HK-2 (cell line): Measurements from ENCODE around the gene PWWP2B.
"Not testable (repeated sequence)": the region's sequence is repeated elsewhere in the genome, so short reads cannot be mapped to it uniquely, and the experiment has no call there.

ENCODE experiments used
- DNase-seq: peaks from one replicate; pipeline ENCODE4 v3.0.0-alpha.2; 2018; ENCODE audit not compliant: unreplicated experiment

PWWP2B gene

GRCh38 chr10:132363921-132364593 lies 32.9 kb upstream of the PWWP2B start:
- DNase-seq: peak; percentile 28

- no peak for DNase-seq
Measured at GRCh38 chr10:132364594-132364970, 32.4 kb upstream of the PWWP2B start.

DNA sequence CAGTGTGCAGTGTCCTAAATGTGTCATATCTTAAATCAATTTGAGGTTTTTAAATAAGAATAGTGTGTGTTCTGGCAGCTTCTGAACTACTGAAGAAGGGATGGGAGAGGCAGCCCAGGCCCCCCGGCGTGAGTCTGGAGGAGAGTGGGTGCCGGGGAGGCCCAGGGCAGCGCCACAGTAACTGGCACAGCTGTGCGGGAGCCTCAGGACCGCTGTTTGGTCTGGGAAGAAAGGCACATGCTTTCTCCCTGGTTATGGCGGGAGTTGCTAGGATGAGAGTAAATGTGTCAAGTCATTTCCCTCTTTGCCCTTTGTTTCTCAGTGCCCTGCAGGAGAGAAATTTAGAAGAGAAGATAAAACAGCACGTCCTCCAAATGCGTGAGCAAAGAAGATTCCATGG lies 31.9 kb upstream of the PWWP2B start:
- no peak for DNase-seq

DNA sequence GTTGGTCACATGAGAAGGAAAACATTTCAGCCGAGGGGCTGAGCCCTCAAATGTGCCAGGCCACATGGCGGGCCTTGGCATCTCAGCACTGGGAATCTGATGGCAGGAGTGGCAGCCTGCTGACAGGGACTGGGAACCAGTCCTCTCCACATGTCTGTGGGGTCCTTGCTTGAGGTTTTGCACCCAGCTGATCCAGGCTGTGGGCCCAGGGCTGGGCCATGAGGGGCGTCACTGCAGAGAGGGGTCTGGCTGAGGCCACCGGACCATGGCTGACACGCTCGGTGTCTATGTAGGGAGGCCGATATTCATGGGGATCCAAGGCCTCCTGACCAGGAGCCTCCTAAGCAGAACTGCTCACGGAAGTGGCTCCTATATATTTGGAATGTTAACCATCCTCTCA lies 31.0 kb upstream of the PWWP2B start:
- no peak for DNase-seq

DNA sequence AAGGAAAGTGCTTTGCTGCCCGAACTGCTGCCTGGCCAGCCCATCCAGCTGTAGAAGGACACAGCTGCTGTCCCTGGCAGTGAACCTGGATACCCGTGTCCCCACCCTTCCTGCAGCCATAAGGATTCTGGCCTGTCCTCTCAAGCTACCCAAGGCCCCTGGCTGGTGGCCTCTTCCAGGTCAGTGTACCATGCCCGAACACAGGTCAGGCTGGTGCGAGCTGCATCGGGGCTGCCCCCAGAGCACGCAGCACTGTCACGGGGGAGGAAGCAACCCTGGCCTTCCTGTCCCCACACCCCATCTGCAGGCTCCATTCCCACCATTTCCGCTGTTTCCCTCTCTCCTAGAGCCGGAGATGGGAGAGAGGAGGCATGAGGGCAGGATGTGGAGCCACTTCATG lies 30.5 kb upstream of the PWWP2B start:
- DNase-seq: no peak

DNA sequence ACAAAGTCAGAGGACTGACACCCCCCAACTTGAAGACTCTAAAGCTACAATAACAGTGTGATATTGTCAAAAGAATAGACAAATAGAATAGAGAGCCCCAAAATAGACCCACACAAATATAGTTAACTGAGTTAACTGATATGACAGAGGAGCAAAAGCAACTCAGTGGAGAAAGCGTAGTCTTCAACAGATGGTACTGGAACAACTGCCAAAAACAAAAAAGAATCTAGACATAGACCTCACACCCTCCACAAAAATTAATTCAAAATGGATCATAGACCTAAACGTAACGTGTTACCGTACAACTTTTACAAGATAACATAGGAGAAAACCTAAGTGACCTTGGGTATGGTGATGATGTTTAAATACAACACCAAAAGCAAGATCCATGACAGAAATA lies 28.6 kb upstream of the PWWP2B start:
- DNase-seq: no peak

GRCh38 chr10:132368881-132369635 lies 27.9 kb upstream of the PWWP2B start:
- no peak for DNase-seq

DNA sequence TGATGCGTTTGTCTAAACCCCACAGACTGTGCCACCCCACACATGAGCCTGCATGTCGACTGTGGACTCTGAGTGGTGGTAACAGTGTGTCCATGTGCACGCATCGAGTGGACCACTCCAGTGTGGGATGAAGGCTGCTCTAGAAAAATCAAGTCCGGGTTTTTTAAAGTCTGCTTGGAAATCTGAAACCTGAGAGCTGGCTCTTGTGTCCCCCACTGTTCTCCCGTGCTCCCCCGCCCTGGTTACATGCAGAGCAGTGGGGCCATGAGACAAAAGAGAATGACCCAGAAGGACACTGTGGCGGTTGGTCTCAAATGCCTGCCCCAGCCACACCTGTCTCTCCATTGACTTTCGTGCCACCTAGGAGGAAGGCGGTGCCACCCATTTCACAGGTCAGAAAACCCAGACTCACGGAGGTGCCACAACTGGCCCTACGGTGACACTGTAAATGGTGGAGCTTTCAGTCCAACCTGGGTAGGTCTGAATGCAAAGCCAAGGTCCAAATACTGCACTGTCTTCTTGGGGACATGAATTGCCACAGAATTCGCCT lies 27.3 kb upstream of the PWWP2B start:
- DNase-seq: no peak

DNA sequence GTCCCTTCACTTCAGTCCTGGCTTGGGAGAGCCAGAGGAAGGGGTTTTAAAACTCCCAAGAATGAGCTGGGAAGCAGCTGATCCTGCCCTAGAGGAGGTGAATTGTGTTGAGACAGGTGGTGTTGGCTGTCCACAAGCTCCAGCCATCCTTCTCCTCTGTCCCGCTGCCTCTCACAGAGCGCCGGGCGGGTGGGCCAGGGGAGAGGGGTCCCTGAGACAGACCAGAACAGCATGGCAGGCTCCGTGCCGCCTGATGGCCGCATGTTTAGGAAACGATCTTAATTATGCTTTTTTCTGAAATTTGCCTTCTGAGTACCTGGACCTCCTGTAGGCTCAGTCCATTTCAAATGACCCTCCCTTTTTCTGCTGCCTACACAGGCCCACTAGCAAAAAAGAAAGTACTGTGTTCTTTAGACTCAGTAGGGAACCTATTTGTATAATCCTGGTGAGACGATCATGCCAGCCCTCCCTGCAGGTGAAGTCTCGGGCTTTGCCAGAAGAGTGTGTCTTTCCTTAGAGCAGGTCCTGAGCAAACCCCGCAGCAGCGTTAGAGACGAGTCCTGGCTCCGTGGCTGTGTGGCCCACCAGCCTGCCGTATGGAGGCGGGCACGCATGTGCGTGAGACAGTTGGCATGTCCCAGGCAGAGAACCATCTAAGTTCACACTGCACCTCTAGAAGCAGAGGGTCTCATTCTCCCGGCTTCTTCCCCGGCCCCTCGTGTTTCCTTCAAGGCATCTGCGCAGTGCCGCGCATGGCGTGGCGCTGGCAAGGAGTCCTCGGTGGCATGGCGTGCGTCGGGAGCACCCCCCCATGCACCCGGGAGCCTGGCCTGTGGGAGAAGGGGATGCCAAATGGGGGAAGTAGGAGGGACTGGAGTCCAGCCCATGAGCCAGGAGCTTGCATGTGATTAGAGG lies 26.3 kb upstream of the PWWP2B start:
- DNase-seq: no peak

GRCh38 chr10:132371641-132372081 lies 25.3 kb upstream of the PWWP2B start:
- DNase-seq: no peak

DNA sequence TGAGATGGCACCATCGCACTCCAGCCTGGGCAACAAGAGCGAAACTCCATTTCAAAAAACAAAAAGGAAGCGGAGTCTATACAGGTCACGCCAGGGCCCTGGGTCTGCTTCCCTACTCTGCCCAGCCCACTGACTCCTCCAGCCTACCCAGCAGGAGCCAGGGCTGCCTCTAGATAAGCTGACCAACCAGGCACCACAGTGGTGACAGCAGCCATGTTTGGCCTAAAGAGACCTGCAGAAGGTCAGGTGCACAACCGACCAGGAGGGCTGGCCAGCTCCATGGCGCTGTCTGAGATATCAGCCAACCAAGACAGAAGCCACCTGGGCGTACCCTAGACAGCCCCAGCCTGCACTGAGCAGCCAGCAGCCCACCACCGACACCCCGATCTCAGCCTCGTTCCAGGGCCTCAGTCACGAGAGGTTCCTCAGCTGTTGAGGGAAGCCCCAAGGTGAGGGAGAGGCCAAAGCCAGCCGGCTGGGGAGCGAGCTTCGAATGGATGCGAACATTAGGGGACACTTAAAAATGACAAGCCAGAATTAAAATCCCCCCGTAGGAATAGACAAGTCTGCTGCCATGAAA lies 24.4 kb upstream of the PWWP2B start:
- no peak for DNase-seq

GRCh38 chr10:132373241-132373955 lies 23.6 kb upstream of the PWWP2B start:
- no peak for DNase-seq

DNA sequence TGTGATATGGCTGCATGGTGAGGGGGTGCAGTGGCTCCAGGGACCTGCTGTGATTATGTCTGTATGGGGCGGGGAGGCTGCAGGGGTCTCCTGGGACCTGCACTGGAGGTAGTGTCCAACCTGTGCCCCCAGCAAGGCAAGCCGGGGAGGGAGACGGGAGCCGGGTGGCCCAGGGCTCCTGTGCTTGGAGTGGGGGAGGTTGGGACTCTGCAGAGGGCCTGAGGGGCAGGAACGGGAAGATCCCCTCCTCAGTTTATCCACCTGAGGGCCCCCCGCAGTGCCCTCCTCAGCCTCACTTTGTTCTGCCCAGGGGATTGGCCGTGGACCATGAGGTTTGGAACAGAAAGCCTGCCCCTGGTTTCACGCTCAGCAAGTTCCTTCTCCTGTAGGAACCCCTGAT lies 22.8 kb upstream of the PWWP2B start:
- DNase-seq: no peak

- no peak for DNase-seq
Measured at GRCh38 chr10:132374612-132375011, 22.4 kb upstream of the PWWP2B start.

DNA sequence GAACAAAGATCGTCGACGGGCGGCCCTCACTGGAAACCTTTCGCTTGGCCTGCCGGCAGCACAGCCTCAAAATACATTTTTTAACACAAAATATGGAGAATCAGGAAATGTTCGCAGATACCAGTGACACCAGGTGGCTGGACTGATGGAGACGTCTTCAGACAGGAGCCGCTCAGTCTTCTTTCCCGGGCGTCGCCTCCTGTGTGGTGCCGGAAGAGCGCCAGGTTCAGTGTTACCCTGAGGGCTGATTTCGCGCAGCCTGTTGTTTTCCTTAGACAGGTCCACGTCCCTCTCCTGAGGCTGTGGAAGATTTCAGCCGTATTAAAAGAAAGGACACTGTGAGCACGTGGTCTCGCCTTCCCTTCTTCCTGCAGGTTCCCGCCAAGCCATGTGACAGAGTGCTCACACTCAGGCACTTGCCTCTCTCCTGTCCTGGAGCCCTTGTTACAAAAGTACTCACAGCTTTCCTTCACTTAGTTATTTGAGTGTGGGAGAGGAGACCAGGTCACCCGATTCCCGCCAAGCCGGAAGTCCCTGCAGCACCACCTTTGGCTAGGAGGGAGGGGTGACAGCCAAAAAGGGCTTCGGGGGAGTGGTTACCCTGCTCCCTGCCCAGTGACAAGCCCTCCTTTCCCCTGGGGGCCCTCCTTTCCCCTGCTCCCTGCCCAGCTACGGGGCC lies 21.7 kb upstream of the PWWP2B start:
- no peak for DNase-seq

DNA sequence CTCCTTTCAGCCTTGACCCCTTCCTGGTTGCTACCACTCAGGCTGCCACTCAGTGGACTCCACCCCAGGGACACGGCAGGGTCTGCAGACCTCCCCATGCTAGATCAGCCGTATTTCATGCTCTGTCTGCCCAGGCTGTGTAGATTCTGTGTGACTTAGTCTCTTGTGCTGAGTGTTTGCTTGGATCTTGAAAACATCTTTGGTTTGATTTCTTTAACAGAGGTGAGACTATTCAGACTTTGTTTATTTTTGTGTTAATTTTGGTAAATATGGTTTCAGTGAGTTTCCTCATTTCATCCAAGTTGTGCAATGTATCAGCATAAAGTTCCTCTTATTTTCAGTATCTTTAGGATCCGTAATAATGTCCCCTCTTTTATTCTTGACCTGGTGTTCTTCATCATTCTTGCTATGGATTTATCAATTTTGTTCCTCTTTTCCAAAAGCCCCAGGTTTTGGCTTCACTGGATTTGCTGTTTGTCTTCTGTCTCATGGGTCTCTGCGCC lies 21.2 kb upstream of the PWWP2B start:
- no peak for DNase-seq

DNA sequence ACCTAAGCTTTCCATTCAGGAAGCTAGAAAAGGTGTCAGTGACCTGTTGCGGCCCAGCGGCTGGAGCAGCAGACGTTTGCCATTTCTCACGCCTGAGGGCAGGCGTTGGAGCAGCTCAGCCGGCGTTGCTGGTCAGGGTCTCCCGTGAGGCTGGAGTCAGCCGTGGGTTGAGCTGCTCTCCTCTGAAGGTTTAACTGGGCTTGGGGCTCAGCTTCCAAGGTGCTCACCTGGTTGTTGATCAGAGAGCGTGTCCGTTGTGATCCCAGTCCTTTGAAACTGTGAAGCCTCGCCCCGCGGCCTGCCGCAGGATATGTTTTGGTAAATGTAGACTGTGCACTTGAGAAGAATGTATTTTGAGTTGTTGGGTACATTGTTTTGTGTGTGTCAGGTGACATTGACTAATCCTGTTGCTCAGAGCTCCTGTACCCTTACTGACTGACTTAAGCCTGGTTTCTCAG lies 20.6 kb upstream of the PWWP2B start:
- DNase-seq: no peak

DNA sequence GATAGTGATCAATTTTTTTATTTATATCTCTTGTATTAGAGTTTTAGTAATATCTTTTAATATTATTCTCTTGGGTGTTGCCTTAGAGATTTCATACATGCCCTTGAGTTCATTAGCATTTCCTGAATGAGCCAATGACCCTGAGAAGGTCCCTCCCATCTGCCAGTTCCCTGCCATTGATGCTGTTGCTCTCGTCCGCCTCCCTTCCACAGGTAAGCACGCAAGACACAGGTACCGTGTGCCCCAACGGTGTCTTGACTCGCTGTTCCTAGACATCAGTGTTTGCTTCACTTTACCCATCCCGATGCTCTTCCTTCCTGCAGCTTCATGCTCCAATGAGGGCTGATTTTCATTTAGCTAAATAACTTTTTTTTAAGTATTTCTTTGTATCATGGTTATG lies 19.7 kb upstream of the PWWP2B start:
- no peak for DNase-seq

DNA sequence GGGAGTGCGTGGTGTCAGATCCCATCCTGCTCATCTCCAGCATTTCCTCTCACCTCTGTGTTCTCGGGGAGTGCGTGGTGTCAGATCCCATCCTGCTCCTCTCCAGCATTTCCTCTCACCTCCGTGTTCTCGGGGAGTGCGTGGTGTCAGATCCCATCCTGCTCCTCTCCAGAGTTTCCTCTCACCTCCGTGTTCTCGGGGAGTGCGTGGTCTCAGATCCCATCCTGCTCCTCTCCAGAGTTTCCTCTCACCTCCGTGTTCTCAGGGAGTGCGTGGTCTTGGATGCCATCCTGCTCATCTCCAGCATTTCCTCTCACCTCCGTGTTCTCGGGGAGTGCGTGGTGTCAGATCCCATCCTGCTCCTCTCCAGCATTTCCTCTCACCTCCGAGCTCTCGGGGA lies 18.0 kb upstream of the PWWP2B start:
- DNase-seq: not testable (repeated sequence)

DNA sequence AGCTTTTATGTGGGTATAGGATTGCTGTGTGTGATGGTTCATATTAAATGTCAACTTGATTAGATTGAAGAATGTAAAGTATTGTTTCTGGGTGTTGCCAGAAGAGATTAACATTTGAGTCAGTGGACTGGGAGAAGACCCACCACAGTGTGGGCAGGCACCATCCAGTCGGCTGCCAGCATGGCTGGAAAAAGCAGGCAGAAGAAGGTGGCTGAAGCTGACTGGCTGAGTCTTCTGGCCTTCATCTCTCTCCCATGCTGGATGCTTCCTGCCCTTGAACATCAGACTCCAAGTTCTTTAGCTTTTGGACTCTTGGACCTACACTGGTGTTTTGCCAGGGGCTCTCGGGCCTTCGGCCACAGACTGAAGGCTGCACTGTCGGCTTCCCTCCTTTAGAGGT lies 16.0 kb upstream of the PWWP2B start:
- DNase-seq: not testable (repeated sequence)
